ENCODE measurements around the gene SRGAP3. TPM values are rescaled to one million over a fixed set of nuclear protein-coding genes. Genes with fewer than 3 reads are reported as not detected.

The SRGAP3 gene
- total RNA-seq, 2 donors from 2014 or later: 2.6 to 12.8 TPM

GRCh38 chr3:9023226-9023590, 226.2 kb downstream of the SRGAP3 start:
- TF ChIP-seq CTCF (IDR thresholded peaks at IDR 0.05): no peak
- DNase-seq (ENCODE audit: low spot score) (no peak), ATAC-seq (ENCODE audit: insufficient number of reproducible peaks, low FRiP score, low read depth) (no peak)
- Histone ChIP-seq H3K9me3 (no peaks in the 10 kb centered on the region), H3K27me3 (replicated peaks; ENCODE audit: insufficient read depth) (no peaks in the 10 kb centered on the region), H3K27ac (no peak overlapping the region), H3K4me3 (no peak overlapping the region), H3K4me1 (ENCODE audit: control insufficient read depth in 1 of 2, low read depth in 2 of 2) (peaks cover 9 to 32% of the 10 kb centered on the region in 2 donors), H3K36me3 (no peaks in the 10 kb centered on the region)

GRCh38 chr3:9022305-9023225, 226.9 kb downstream of the SRGAP3 start:
- Histone ChIP-seq H3K4me1 (ENCODE audit: control insufficient read depth in 1 of 2, low read depth in 2 of 2) (peaks cover 9 to 26% of the 10 kb centered on the region in 2 donors), H3K27ac (no peak overlapping the region), H3K36me3 (no peaks in the 10 kb centered on the region), H3K27me3 (replicated peaks; ENCODE audit: insufficient read depth) (no peaks in the 10 kb centered on the region), H3K4me3 (no peak overlapping the region), H3K9me3 (no peaks in the 10 kb centered on the region)
- DNase-seq (ENCODE audit: low spot score) (no peak), ATAC-seq (ENCODE audit: insufficient number of reproducible peaks, low FRiP score, low read depth) (no peak)
- no peak for TF ChIP-seq CTCF (IDR thresholded peaks at IDR 0.05)

- H3K9me3 ChIP-seq: no peaks in the 10 kb centered on the region
- H3K27ac ChIP-seq: no peak overlapping the region
- peaks cover 9 to 25% of the 10 kb centered on the region in 2 donors for H3K4me1 ChIP-seq (ENCODE audit: control insufficient read depth in 1 of 2, low read depth in 2 of 2)
- DNase-seq (ENCODE audit: low spot score) (no peak), ATAC-seq (ENCODE audit: insufficient number of reproducible peaks, low FRiP score, low read depth) (no peak)
- H3K36me3 ChIP-seq: no peaks in the 10 kb centered on the region
- no peak overlapping the region for H3K4me3 ChIP-seq
- no peaks in the 10 kb centered on the region for H3K27me3 ChIP-seq (replicated peaks; ENCODE audit: insufficient read depth)
- no peak for TF ChIP-seq CTCF (IDR thresholded peaks at IDR 0.05)
These were observed 228.0 kb downstream of the SRGAP3 start for GRCh38 chr3:9021271-9022009.

- DNase-seq (ENCODE audit: low spot score): no peak
- H3K27me3 ChIP-seq (replicated peaks; ENCODE audit: insufficient read depth): no peaks in the 10 kb centered on the region
- H3K4me3 ChIP-seq: no peak overlapping the region
- no peak overlapping the region for H3K27ac ChIP-seq
- ATAC-seq (ENCODE audit: insufficient number of reproducible peaks, low FRiP score, low read depth): no peak
- no peaks in the 10 kb centered on the region for H3K9me3 ChIP-seq
- H3K36me3 ChIP-seq: no peaks in the 10 kb centered on the region
- TF ChIP-seq CTCF (IDR thresholded peaks at IDR 0.05): no peak
- peaks cover 9 to 25% of the 10 kb centered on the region in 2 donors for H3K4me1 ChIP-seq (ENCODE audit: control insufficient read depth in 1 of 2, low read depth in 2 of 2)
These were observed 229.0 kb downstream of the SRGAP3 start for GRCh38 chr3:9020426-9020825.

GRCh38 chr3:9019259-9019961, 230.0 kb downstream of the SRGAP3 start:
- TF ChIP-seq CTCF (IDR thresholded peaks at IDR 0.05): no peak
- no peak for ATAC-seq (ENCODE audit: insufficient number of reproducible peaks, low FRiP score, low read depth)
- no peak for DNase-seq (ENCODE audit: low spot score)

More at GRCh38 chr3:9019259-9019961, 230.0 kb downstream of the SRGAP3 start:
- Histone ChIP-seq H3K4me3 (no peak overlapping the region), H3K4me1 (ENCODE audit: control insufficient read depth in 1 of 2, low read depth in 2 of 2) (peaks cover 9 to 25% of the 10 kb centered on the region in 2 donors), H3K27ac (no peak overlapping the region), H3K9me3 (no peaks in the 10 kb centered on the region), H3K27me3 (replicated peaks; ENCODE audit: insufficient read depth) (no peaks in the 10 kb centered on the region), H3K36me3 (no peaks in the 10 kb centered on the region)

All from thoracic aorta (tissue), 2 donors.